GM21619 (cell line): ENCODE measurements around the gene CTAGE9.

Experiments used
- ATAC-seq: cut with Tn5 transposase; IDR thresholded peaks from one replicate; pipeline ENCODE4 v1.9.1; 2021; ENCODE audit not compliant: unreplicated experiment

The CTAGE9 gene

DNA sequence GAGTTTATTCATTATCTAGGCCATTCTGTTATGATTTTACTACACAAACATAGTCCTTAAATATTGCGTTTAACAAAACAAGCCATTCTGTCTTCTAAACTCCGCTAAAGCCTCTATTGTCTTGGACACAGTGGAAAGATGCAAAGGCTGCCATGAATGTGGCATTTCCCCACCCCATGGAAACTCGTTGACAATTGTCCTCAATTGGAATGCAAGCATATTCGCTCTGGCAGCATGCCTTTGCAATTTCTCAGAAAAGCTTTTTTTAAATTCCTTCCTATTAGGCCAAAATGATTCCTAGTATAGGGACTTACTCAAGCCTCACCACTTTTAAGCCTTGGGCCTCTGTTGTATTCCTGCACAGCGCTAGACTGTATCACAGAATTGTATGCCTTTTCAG, 32.4 kb downstream of the CTAGE9 start:
- ATAC-seq = no peak

DNA sequence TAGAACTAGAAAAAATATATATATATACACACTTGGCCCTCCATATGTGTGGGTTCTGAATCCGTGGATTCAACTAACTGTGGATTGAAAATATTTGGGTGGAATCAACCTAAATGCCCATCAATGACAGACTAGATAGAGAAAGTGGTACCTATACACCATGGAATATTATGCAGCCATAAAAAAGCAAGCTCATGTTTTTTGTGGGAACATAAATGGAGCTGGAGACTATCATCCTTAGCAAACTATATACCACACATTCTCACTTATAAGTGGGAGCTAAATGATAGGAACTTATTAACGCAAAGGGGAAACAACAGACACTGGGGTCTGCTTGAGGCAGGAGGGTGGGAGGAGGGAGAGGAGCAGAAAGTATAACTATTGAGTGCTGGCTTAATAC, 37.6 kb downstream of the CTAGE9 start:
- no peak for ATAC-seq

DNA sequence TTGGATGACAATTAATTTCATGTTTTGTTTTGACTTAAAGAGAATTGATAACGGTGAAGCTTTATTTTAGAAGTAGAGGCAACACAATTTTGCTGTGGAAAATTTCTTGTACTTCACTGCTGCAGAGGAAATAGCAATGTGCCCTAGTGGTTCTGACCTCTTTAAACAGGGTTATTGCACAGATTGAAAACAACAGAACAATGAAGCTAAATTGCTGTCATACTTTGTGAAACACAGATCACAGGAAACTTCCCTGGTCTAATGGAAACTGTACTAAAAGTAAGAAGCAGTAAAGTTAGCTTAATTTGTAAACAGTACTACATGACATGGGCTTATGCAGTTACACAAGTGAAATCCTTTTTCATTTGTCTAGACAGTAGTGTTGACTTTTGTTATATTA, 40.9 kb downstream of the CTAGE9 start:
- no peak for ATAC-seq

DNA sequence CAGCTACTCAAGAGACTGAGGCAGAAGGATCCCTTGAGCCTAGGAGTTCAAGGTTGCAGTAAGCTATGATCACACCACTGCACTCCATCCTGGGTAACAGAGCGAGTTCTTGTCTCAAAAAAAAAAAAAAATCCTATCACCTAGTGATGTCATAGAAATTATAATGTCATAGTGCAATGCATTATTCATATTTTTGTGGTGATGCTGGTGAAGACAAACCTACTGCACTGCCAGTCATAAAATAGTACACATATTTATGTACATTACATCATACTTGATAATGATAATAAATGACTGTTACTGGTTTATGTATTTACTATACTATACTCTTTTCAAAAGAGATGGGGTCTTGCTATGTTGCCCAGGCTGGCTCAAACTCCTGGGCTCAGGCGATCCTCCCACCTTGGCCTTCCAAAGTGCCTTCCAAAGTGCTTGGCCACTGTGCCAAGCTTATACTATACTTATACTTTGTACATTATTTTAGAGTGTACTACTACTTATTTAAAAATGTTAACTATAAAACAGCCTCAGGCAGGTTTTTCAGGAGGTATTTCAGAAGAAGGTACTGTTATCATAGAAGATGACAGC, 47.1 kb downstream of the CTAGE9 start:
- ATAC-seq = no peak

- no peak for ATAC-seq
Measured at GRCh38 chr6:131660195-131660594, 50.6 kb downstream of the CTAGE9 start.
